Heart left ventricle (tissue), 13 donors: ENCODE results near the gene RPS16.

Experiments used
- CTCF ChIP-seq, 12 donors: fragments of 200-600 bp; sonication (generic) in 4 of 12; IDR thresholded peaks; one replicate each; pipeline versions ENCODE4 v1.5.0 to v1.8.0; 2018 to 2022; ENCODE audit warnings: antibody characterized with exemption in 12 of 12, mild to moderate bottlenecking in 5 of 12
- POLR2A ChIP-seq, 2 donors: fragments of 450-650 bp; IDR thresholded peaks; one replicate each; pipeline ENCODE4 v1.6.1; 2017; ENCODE audit warnings: antibody characterized with exemption in 2 of 2, mild to moderate bottlenecking in 2 of 2, moderate library complexity in 2 of 2
- donor health status: ischemic (EF 13 %, LVEDD 7.1; RV severe dilation, severe dysfunction).
- donor health status: DM: no; HTN: yes; CAD: no.
- donor health status: DM: no; HTN: no; CAD: no.
- donor health status: ischemic (EF 25% LVEDD 6.9; RV normal size, moderate dysfunction).
- donor health status: ischemic (EF 25% LVEDD 5.7; RV mildly dilated, moderate dysfunction).
- donor health status: ischemic (EF 35%, LVEDD 5.7; RV mildly dilated, moderate dysfunction).
- donor health status: nonischemic (EF 11% LVEDD 7.7; RV severe dilation, severe dysfunction).
- donor health status: DM: yes; HTN: yes; CAD: no.
- donor health status: PGD.
- donor health status: ischemic (EF 29% LVEDD 5.4; RV normal size, mild dysfunction).
- donor health status: nonischemic (EF 23%, LVEDD 6.1; RV moderate dilation, normal function).

- TF ChIP-seq CTCF (IDR thresholded peaks at IDR 0.05) (no peak), POLR2A (IDR thresholded peaks at IDR 0.05) (no peak)
These were observed 36.1 kb downstream of the RPS16 start for GRCh38 chr19:39399668-39400050.
